GM19452 (cell line): ENCODE data around the gene ANKRD23.
"Not testable (repeated sequence)": the region's sequence is repeated elsewhere in the genome, so short reads cannot be mapped to it uniquely, and the experiment has no call there.

Experiments used
- ATAC-seq: cut with Tn5 transposase; IDR thresholded peaks from one replicate; pipeline ENCODE4 v1.9.1; 2021; ENCODE audit not compliant: unreplicated experiment

The ANKRD23 gene

DNA sequence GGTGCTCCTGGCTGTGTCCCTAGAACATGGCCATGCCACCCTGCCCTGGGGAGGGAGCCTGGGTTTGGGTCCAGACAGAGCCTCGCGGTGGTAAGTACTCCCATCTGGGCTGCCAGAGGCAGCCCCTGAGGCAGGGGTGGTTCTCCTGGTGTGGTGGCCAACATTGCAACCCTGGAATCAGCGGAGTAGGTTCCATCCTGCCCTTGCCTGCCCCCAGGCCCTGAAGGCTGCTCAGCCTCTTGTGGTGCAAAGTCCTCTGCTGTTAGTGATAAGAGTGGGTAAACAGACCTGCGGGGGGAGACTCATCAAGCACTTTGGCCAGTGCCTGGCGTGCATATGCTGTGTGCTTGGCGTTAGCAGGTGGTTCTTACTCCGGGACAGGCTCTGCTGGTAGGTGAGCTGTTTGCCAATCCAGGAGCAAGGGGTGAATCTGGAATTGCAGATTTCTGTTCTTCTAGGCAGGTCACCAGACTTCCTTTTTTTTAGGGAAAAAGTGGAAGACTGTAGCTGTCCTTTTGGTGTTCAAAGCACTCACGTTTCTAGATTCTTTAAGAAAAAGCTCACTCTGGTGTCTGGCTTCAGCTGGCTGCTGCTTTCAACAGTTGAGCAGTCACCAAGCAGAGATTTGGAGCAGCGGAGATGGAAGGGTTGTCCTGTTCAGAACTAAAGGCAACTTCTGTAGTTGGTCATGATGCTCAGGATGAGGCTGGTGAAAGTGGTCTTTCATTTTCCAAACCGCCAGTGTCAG, 24.5 kb downstream of the ANKRD23 start:
- ATAC-seq = no peak

DNA sequence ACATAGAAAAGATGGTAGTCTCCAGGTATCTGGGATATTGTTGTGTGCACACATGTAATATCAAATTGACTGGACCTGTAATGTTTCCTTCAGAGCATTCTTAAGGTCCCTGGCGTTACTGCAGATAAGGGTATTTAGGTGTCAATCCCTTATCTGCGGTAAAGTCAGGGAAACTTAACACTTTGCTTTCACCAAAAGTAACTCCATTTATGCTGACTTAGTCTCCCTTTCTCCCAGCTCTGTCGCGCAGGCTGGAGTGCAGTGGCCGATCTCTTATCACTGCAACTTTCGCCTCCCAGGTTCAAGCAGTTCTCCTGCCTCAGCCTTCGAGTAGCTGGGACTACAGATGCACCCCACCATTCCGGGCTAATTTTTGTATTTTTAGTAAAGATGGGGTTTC, 25.9 kb downstream of the ANKRD23 start:
- no peak for ATAC-seq

DNA sequence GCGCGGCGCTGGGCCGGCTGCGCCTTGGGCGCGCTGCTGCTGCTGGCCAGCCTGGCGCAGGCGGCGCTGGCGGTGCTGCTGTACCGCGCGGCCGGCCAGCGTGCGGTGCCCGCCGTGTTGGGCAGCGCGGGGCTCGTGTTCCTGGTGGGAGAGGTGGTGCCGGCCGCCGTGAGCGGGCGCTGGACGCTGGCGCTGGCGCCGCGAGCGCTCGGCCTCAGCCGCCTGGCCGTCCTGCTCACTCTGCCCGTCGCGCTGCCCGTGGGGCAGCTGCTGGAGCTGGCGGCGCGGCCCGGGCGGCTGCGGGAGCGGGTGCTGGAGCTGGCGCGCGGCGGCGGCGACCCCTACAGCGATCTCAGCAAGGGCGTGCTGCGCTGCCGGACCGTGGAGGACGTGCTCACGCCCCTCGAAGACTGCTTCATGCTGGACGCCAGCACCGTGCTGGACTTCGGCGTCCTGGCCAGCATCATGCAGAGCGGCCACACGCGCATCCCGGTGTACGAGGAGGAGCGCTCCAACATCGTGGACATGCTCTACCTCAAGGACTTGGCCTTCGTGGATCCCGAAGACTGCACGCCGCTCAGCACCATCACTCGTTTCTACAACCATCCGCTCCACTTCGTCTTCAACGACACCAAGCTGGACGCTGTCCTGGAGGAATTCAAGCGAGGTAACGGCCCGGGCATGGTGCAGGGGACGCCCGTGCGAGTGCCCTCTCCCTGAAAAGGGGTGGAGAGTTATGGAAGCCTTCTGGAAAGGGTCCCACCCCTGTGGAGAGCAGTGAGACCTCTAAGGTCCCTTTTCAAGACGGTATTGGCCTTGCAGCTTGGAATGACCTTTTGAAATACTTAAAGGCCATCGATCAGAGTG, 26.8 kb downstream of the ANKRD23 start:
- ATAC-seq = no peak

DNA sequence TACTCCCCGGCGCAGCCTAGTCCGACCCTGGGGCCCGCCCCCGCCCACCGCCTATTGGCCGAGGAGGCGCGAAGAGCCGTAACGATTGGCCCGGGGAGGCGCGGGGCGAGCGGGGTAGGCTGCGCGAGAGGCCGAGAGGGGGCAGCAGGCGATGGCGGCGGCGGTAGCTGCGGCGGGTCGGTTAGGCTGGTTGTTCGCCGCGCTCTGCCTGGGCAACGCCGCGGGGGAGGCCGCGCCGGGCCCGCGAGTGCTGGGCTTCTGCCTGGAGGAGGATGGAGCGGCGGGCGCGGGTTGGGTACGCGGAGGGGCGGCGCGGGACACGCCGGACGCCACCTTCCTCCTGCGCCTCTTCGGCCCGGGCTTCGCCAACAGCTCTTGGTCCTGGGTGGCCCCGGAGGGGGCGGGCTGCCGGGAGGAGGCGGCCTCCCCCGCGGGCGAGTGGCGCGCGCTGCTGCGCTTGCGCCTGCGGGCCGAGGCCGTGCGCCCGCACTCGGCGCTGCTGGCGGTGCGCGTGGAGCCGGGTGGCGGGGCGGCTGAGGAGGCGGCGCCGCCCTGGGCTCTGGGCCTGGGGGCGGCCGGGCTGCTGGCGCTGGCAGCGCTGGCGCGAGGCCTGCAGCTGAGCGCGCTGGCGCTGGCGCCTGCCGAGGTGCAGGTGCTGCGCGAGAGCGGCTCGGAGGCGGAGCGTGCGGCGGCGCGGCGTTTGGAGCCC, 27.5 kb downstream of the ANKRD23 start, which contains the start of gene CNNM3:
CNNM3 (plus strand) TSS at position 142 of the 709 bp plus-strand sequence; CDS start at position 152, 10 bp downstream.
- peak; percentile 89 for ATAC-seq

DNA sequence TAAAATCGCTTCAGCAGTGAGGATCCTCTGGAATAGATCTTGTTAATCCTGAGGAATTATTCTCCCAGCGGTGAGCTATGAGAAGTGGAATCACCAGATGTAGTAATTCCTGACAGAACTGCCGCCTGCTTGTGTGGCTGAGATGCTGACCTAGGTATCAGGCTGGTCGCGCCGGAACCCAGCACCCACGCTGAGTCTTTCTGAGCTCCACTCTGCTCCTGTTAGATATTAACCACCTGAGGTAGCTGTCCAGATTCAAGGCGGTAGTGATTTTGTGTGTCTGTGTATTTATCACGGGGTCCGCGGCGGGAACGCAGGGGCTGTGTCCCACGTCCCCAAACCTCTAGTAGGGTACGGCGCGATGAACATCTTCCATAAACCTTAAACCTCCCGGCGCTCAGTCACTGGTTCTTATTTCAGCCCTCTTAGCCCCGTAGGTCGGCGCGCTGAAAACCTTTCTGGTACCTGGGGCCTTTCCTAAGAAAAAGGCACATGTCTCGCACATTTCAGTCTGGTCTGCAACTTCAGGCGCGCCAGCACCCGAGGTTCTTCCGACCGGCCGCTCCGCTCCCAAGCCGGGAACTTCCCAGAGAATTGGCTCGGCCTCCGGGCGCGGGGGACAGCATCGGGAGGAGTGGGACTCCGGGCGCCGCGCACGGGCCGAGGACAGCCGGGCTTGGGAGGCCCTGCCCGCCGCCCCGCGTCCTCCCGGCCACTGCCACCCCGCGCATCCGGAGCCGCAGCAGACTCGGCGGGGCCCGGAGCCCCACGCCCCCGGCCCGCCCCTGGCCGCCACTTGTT, 28.3 kb downstream of the ANKRD23 start:
- no peak for ATAC-seq

DNA sequence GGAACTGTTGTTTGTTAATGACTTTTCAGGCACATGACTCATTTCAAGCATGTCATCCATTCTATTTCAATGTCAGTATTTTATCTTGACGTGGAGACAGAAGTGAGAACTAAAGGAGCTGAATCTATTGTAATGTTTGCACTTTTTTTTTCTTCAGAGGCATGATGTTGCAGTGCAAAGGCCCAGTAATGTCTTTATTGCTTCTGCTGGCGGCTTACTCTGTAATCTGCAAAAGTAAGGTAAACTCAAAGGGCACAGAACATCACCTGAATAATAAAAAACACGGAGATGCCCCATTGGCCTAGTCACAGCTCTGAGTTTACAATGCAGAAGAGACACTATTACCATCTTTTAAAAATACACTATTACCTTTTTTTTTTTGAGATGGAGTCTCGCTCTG, 30.2 kb downstream of the ANKRD23 start:
- ATAC-seq = no peak

DNA sequence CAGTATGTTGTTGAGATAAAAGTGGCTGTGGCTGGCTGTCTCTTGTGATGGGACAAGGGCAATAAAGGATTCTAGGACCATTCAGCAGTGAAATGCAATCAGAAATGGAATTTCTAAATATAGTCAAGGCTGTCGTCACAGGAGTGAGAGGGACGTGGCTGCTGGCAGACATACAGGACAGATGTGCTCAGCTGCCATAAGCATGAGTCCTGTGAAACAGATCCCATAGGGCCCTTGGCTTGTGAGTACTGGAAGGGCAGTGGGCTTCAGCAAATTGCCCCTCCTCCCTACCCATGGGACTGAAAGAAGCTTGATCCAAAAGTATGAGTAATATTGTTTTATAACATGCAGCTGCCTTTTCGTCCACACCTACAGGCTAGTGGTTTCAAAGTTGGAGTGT, 31.9 kb downstream of the ANKRD23 start:
- no peak for ATAC-seq

DNA sequence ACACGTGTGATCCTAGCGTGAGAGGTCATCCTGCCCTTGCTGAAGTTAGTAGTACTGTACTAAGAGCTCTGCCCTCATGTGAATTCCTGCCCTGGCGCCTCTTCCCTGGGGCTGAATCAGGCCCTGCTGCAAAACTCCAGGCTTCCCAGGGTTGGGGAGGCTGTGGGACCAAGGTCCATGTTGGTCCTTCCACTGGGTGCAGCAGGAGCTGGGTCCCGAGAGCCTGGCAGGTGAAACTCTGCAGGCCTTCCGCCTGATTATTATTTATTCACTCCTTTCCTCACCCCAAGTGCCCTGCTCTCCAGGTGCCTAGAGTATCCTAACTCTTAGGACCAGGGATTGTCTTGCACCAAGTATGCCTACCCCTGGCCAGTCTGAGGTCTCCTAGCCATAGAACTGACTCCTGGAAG, 33.0 kb downstream of the ANKRD23 start:
- ATAC-seq = no peak

DNA sequence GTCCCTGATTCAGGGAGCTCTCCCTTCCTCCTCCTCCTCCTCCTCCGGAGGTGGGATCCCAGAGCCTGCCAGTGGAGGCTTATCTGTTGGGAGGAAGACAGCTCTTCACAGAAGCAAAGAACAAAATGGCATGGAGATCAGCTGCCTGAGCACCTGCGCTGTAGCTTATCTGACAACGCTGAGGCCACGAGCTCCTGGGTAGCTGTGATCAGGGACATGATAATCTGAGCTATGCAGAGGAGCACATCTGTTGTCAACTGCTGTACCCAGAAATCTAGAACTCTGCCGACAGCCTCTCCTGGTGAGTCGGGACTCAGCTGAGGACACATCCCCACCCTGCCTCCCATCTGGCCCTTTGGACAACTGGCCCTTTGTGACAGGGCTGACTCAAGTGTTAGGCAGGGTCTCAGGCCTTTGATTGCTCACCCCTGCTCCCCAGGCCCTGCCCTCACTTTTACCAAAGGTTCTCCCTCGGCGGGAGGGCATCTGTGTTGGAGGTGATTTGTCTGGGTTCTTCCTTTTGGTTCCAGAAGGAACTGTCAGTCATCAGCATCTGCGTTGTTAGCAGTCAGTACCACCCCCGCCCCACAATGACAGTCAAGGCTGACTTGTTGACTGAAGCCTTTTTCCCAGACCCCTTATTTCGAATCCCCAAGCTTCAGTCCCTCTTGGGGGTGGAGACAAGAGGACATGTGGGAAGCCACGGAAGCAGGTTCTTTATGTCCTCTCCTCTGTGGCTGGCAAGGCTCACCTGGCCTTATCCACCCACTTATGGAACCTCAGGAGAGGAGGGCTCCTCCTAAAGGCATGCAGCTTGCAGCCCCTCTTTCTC, 33.7 kb downstream of the ANKRD23 start:
- ATAC-seq = no peak

DNA sequence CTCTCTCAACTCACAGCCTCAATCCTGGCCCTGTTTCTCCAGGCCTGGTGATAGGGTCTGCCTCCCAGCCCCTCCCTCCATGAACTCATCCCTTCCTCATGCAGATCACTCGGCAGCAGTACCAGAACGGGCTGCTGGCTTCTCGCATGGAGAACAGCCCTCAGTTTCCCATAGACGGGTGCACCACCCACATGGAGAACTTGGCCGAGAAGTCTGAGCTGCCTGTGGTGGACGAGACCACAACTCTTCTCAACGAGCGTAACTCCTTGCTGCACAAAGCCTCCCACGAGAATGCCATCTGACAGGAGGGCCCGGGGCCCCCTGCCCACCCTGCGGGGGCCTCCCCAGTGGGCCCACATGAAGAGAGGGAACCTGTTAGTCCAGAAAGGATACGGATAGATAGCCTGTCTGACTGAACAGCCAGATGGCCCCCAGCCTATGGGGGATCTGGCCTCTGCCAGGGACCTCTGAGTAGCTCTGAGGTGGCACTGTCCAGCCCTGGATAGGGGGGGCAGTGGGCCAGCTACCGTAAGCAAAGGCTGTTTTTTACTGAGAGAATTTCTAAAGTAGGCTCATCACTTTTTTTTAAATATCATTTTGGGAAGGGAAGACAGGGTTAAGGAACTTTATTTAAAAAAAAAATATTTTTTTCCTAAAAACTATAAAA, 34.5 kb downstream of the ANKRD23 start:
- no peak for ATAC-seq

DNA sequence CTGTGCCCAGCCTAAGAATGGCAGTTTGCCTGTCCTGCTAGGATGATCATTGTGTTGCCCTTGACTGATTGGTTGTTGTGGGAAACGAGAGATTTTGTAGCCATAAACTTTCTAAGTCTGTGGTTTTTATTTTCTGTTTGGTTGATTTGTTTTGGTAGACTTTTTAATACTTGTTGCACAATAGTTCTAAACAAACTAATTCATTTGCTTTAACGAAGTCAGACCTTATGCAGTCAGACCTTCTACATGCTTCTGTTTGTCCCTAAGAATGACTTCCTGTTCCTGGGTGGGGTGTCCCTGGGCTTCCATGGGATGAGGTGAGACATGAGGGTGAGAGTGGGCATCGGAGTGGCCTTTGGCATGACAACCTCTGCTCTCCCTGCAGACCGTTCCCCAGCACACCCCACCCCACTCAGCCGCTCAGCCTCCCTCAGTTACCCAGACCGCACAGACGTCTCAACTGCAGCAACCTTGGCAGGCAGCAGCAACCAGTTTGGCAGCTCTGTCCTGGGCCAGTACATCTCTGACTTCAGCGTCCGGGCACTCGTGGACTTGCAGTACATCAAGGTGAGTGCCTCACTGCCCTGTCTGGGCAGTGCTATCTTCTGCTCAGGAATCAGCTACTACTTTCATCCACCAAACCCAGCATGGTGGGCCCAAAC, 35.5 kb downstream of the ANKRD23 start:
- no peak for ATAC-seq

DNA sequence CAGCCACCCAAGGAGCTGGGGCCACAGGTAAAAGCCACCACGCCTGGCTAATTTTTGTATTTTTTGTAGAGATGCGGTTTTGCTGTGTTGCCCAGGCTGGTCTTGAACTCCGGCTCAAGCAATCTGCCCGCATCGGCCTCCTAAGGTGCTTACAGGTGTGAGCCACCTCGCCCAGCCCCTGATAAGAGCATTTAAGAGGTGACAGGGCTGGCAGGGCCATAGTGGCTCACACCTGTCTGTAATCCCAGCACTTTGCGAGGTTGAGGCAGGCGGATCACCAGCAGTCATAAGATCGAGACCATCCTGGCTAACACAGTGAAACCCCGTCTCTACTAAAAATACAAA, 36.7 kb downstream of the ANKRD23 start:
- ATAC-seq = no peak

DNA sequence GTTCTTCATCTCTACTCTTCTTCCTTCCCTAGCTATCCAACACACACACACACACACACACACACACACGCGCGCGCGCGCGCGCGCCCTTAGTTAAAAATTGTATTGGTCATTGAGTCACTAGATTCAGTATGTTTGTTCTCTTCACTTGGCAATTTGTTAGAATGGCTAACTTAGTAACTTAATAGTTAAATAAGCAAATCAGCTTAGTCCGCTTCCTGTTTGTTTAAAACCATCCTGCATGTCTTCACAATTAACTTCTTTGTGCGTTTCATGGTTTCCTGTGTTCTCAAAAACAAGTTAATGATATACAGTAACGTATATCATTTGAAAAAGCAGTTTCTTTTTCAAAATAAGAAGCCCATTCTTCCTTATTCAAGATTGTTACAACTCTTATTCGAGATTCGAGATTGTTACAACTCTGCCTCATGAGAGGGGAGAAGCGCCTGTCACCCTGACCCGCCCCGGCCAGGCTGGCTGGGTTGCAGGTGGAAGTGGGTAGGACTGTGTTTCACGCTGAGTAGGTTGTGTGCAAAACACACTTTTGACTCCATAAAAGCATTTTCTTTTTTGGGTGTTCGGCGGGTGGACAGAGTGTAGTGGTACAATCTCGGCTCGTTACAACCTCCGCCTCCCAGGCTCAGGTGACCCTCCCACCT, 37.2 kb downstream of the ANKRD23 start:
- ATAC-seq = peak; percentile 63

DNA sequence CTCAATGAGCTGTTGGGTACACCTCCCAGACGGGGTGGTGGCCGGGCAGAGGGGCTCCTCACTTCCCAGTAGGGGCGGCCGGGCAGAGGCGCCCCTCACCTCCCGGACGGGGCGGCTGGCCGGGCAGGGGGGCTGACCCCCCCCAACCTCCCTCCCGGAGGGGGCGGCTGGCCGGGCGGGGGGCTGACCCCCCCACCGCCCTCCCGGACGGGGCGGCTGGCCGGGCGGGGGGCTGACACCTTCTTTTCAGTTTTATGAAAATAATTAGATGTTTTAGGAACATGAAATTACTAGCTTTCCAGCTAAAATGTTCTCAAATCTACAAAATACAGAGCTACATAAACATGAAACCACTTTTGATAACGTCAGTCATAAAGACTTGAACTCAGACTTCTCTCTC, 37.9 kb downstream of the ANKRD23 start:
- not testable (repeated sequence) for ATAC-seq

DNA sequence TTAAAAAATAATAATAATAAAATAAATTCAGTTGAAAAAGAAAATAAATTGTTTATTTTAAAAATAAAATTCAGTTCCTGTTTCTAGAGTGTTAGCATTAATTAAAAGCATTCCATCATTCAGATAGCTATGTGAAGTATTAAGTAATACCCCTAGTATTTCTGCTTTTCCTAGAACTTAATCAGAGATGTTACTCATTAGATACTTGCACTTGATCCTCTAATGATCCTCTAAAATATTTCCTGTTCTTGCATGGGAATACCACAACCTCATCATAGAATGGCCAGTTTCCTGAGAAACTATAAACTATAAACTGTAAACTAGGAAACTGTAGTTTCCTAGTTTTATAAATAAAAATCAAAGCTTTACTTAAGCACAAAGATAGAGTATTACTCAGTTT, 38.8 kb downstream of the ANKRD23 start:
- no peak for ATAC-seq

DNA sequence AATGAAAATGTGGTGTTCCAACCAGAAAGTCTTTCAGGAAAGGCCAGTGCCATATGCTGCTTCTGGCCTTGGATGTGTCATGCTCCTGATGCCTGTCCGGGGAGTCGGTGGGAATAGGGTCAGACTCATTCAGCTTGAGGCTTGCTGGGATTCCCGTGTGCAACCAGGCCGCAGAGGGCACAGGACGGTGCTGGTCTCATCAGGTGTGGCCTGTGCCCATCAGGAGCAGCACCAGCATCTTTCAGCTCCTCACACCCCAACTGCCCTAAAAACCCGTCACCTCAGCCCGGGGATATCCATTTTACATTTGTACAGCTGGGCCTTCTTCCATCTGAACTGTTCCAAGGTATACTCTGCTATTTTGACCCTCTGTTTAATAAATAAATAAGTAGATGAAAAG, 41.1 kb downstream of the ANKRD23 start:
- no peak for ATAC-seq

DNA sequence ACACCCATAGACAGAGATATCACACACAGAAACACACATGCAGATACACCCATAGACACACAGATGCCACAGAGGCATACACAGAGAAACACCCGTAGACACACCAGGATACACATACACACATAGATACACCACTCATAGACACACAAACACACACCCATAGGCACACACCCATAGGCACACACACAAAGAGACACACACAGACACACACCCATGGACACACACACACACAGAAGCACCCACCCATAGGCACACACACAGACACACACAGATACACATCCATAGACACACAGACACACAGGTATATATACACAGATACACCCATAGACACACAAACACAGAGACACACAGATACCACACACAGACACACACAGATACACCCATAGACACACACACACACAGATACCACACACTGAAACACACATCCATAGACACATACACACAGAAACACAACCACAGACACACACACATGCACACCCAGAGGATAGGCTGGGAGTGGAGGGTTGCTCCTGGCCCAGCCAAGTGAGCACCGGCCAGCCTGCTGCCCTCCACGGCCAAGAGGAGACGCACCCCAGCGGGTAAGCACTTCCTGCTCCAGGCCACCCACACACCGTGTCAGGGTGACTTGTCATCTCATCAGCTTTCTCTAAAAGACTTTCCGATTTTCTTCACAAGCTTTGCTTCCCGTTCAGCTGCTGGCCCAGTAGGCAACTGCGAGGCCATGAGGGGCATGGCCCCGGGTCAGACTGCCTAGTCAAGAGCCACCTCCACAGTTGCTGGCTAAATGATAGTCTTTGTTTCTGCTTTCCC, 41.8 kb downstream of the ANKRD23 start:
- no peak for ATAC-seq
